Right atrium auricular region (tissue), 2 donors: ENCODE data around the gene BACH1. TPM values are rescaled to one million over a fixed set of nuclear protein-coding genes. Genes with fewer than 3 reads are reported as not detected.

Experiments used
- DNase-seq: peaks from one replicate; pipeline ENCODE4 v3.0.0-alpha.2; 2019; ENCODE audit warnings: low spot score
- H3K27ac ChIP-seq, 2 donors: fragments of 200-600 bp; sonication (generic); 1 replicate in 1 of 2; 2 replicates in 1 of 2; pipeline ENCODE4 v1.5.1; 2016 to 2019
- H3K27me3 ChIP-seq, 2 donors: fragments of 200-600 bp; sonication (generic); one replicate each; pipeline versions ENCODE4 v1.5.1 to v1.6.0; 2017 to 2019
- H3K36me3 ChIP-seq: fragments of 200-600 bp; sonication (generic); one replicate; pipeline ENCODE4 v1.5.1; 2016
- H3K4me1 ChIP-seq, 2 donors: fragments of 200-600 bp; sonication (generic); one replicate each; pipeline versions ENCODE4 v1.5.1 to v1.6.0; 2017 to 2019
- H3K4me3 ChIP-seq, 2 donors: fragments of 200-600 bp; sonication (generic); 1 replicate in 1 of 2; 2 replicates in 1 of 2; pipeline ENCODE4 v1.5.1; 2017 to 2019; ENCODE audit warnings: mild to moderate bottlenecking in 1 of 2, moderate library complexity in 1 of 2
- H3K9me3 ChIP-seq, 2 donors: fragments of 200-600 bp; sonication (generic); one replicate each; pipeline ENCODE4 v1.5.1; 2019
- total RNA-seq, 2 donors: library from RNA; depleted of rRNA; stranded (reverse); fragments of >200 nt; gene quantifications; one replicate each; pipeline ENCODE4 v1.1.0, GENCODE V29; 2016
- TF ChIP-seq, protein P1 (sequence below), 2 donors: fragments of 200-600 bp; sonication (generic); IDR thresholded peaks; one replicate each; pipeline ENCODE4 v1.5.1; 2019; ENCODE audit warnings: antibody characterized with exemption in 2 of 2

The BACH1 gene
- total RNA-seq, 2 donors from 2014 or later = 16.0 to 31.2 TPM

- TF ChIP-seq, protein P1, sequence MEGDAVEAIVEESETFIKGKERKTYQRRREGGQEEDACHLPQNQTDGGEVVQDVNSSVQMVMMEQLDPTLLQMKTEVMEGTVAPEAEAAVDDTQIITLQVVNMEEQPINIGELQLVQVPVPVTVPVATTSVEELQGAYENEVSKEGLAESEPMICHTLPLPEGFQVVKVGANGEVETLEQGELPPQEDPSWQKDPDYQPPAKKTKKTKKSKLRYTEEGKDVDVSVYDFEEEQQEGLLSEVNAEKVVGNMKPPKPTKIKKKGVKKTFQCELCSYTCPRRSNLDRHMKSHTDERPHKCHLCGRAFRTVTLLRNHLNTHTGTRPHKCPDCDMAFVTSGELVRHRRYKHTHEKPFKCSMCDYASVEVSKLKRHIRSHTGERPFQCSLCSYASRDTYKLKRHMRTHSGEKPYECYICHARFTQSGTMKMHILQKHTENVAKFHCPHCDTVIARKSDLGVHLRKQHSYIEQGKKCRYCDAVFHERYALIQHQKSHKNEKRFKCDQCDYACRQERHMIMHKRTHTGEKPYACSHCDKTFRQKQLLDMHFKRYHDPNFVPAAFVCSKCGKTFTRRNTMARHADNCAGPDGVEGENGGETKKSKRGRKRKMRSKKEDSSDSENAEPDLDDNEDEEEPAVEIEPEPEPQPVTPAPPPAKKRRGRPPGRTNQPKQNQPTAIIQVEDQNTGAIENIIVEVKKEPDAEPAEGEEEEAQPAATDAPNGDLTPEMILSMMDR (IDR thresholded peaks at IDR 0.05) = no peak
- Histone ChIP-seq H3K27me3 (no peaks in the 10 kb centered on the region), H3K4me1 (peaks cover 0 to 28% of the 10 kb centered on the region in 2 donors), H3K9me3 (no peaks in the 10 kb centered on the region), H3K4me3 (no peak overlapping the region), H3K27ac (no peak overlapping the region), H3K36me3 (no peaks in the 10 kb centered on the region)
- DNase-seq = no peak
These were observed 44.8 kb downstream of the BACH1 start for GRCh38 chr21:29343519-29343918.

- H3K4me3 ChIP-seq = no peak overlapping the region
- no peak for DNase-seq
- H3K27me3 ChIP-seq = no peaks in the 10 kb centered on the region
- H3K36me3 ChIP-seq = no peaks in the 10 kb centered on the region
- no peak overlapping the region for H3K27ac ChIP-seq
- TF ChIP-seq, protein P1 (IDR thresholded peaks at IDR 0.05) = no peak
- H3K4me1 ChIP-seq = peaks cover 0 to 22% of the 10 kb centered on the region in 2 donors
- H3K9me3 ChIP-seq = no peaks in the 10 kb centered on the region
These were observed 47.6 kb downstream of the BACH1 start for GRCh38 chr21:29346281-29346680.

- Histone ChIP-seq H3K4me1 (peaks cover 0 to 25% of the 10 kb centered on the region in 2 donors), H3K4me3 (no peak overlapping the region), H3K36me3 (no peaks in the 10 kb centered on the region), H3K9me3 (no peaks in the 10 kb centered on the region), H3K27ac (no peak overlapping the region), H3K27me3 (no peaks in the 10 kb centered on the region)
- TF ChIP-seq, protein P1 (IDR thresholded peaks at IDR 0.05) = no peak
- DNase-seq = no peak
These were observed 48.0 kb downstream of the BACH1 start for GRCh38 chr21:29346771-29347170.

DNA sequence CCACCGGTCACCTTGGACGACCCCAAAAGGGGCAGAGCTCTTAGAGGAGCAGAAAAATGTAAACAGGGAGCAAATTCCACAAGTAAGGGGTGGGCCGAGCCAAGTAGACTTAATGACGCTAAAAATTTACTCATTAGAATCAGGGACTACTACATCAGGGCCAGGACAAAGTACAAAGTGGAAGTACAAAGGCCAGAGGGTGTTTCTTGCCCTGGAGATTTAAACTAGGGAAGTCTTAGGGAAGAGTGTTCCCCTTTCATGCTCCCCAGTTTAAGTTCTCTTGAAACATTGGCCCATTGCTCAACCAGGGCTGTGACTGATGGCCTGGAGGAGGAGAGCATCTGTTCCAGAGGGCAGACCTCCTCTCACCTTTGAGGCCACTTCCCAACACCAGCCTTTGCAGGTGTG lies 48.6 kb downstream of the BACH1 start:
- TF ChIP-seq, protein P1 (IDR thresholded peaks at IDR 0.05) = no peak
- Histone ChIP-seq H3K36me3 (peaks cover 2% of the 10 kb centered on the region), H3K4me1 (peaks cover 0 to 24% of the 10 kb centered on the region in 2 donors), H3K27ac (no peak overlapping the region), H3K27me3 (no peaks in the 10 kb centered on the region), H3K9me3 (no peaks in the 10 kb centered on the region), H3K4me3 (no peak overlapping the region)
- DNase-seq = no peak

DNA sequence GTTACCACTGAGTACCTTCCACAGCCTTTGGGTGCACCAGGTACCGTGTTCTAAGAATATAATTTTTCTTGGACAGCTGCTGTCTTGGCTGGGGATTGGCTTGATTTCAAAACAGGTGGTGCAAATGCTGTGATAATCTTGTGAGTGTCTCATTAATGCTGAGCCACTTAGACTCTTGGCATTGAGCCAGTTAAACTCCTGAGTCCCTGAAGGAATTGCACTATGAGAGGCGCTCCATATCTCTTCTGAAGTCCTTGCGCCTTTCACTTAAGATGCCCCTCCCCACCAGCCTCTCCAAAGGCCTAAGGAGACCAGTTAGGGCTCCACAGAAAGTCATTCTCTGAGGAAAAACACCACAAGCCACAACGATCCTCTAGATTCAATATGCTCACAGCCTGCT lies 51.0 kb downstream of the BACH1 start:
- Histone ChIP-seq H3K9me3 (no peaks in the 10 kb centered on the region), H3K4me3 (no peak overlapping the region), H3K27me3 (no peaks in the 10 kb centered on the region), H3K36me3 (peaks cover 3% of the 10 kb centered on the region), H3K27ac (no peak overlapping the region), H3K4me1 (peaks cover 0 to 7% of the 10 kb centered on the region in 2 donors)
- TF ChIP-seq, protein P1 (IDR thresholded peaks at IDR 0.05) = no peak
- DNase-seq = no peak

DNA sequence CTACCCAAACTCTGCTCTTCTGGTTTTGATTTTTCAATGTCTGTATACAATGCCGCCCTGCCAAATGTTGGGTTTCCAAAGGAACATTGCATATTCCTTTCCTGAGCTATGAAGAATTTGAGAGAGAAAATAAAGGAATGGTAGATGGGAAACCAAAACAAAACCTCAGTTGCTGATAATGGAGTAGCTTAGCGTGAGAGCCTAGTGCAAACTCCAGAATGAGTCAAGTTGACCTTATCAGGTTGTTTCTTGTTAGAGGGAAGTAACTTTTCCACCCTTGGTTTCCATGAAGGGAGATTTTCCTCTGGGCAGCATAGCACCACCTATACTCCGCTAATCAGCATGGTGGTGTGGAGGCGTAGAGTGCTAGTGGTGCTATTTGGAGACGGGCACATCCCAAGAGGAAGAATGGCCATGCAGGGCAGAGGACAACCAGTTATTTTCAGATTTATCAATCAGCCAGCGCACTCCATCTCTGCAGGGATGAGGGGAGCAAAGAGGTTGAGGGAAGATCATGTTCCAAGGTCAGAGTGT lies 51.6 kb downstream of the BACH1 start:
- Histone ChIP-seq H3K4me1 (peaks cover 0 to 7% of the 10 kb centered on the region in 2 donors), H3K27ac (no peak overlapping the region), H3K36me3 (peaks cover 3% of the 10 kb centered on the region), H3K9me3 (no peaks in the 10 kb centered on the region), H3K27me3 (no peaks in the 10 kb centered on the region), H3K4me3 (no peak overlapping the region)
- TF ChIP-seq, protein P1 (IDR thresholded peaks at IDR 0.05) = no peak
- no peak for DNase-seq
